Brain pericyte (primary cell): ENCODE data around the gene NXN.
"Not testable (repeated sequence)": the region's sequence is repeated elsewhere in the genome, so short reads cannot be mapped to it uniquely, and the experiment has no call there.

ENCODE experiments used
- DNase-seq: peaks from one replicate; pipeline ENCODE4 v3.0.0-alpha.2; 2012; ENCODE audit warnings: low read depth, low spot score

Gene NXN

GRCh38 chr17:887551-888209 is 91.9 kb downstream of the NXN start:
- no peak for DNase-seq

GRCh38 chr17:885971-886571 is 93.5 kb downstream of the NXN start:
- DNase-seq, result no peak

GRCh38 chr17:883586-883962 is 96.0 kb downstream of the NXN start:
- DNase-seq, result no peak

- peak; percentile 46 for DNase-seq
Observed at GRCh38 chr17:882827-883585, 96.6 kb downstream of the NXN start.

GRCh38 chr17:881778-882177 is 97.8 kb downstream of the NXN start:
- DNase-seq, result peak; percentile 31

- no peak for DNase-seq
Observed at GRCh38 chr17:880443-881269, 98.9 kb downstream of the NXN start.

GRCh38 chr17:879546-880442 is 99.8 kb downstream of the NXN start:
- no peak for DNase-seq

GRCh38 chr17:877630-878029 is 101.9 kb downstream of the NXN start:
- DNase-seq, result no peak

GRCh38 chr17:876272-876671 is 103.3 kb downstream of the NXN start:
- DNase-seq, result no peak

- not testable (repeated sequence) for DNase-seq
Observed at GRCh38 chr17:874590-874989, 105.0 kb downstream of the NXN start.

- DNase-seq, result no peak
Observed at GRCh38 chr17:872855-873254, 106.7 kb downstream of the NXN start.

- no peak for DNase-seq
Observed at GRCh38 chr17:871751-872519, 107.6 kb downstream of the NXN start.

- no peak for DNase-seq
Observed at GRCh38 chr17:869567-870525, 109.7 kb downstream of the NXN start.

- no peak for DNase-seq
Observed at GRCh38 chr17:869086-869485, 110.5 kb downstream of the NXN start.

- no peak for DNase-seq
Observed at GRCh38 chr17:867896-868489, 111.6 kb downstream of the NXN start.

- not testable (repeated sequence) for DNase-seq
Observed at GRCh38 chr17:867238-867637, 112.3 kb downstream of the NXN start.

GRCh38 chr17:866568-867103 is 112.9 kb downstream of the NXN start:
- DNase-seq, result no peak

GRCh38 chr17:864315-864714 is 115.3 kb downstream of the NXN start:
- DNase-seq, result no peak
